Hematopoietic multipotent progenitor cell treated with erythropoietin and hydrocortisone succinate and interleukin-3 and kit ligand, for 15 days (in vitro differentiated cells): ENCODE results near the gene TMEM72.

Experiments
- DNase-seq: peaks from one replicate; pipeline ENCODE4 v3.0.0-alpha.2; 2015; ENCODE audit warnings: low spot score

Gene TMEM72

GRCh38 chr10:44968091-44968490 lies 57.0 kb downstream of the TMEM72 start:
- no peak for DNase-seq

- DNase-seq: no peak
Measured at GRCh38 chr10:44968500-44969400, 57.6 kb downstream of the TMEM72 start.

- no peak for DNase-seq
Measured at GRCh38 chr10:44969854-44970253, 58.7 kb downstream of the TMEM72 start.

- no peak for DNase-seq
Measured at GRCh38 chr10:44970812-44971395, 59.8 kb downstream of the TMEM72 start.

GRCh38 chr10:44971434-44971833 lies 60.3 kb downstream of the TMEM72 start:
- DNase-seq: no peak

- DNase-seq: no peak
Measured at GRCh38 chr10:44971935-44972757, 61.0 kb downstream of the TMEM72 start.

GRCh38 chr10:44972874-44973306 lies 61.8 kb downstream of the TMEM72 start:
- no peak for DNase-seq

GRCh38 chr10:44973323-44974081 lies 62.4 kb downstream of the TMEM72 start:
- no peak for DNase-seq

- no peak for DNase-seq
Measured at GRCh38 chr10:44974082-44974627, 63.0 kb downstream of the TMEM72 start.

GRCh38 chr10:44974628-44975430 lies 63.7 kb downstream of the TMEM72 start:
- peak; percentile 35 for DNase-seq

- DNase-seq: no peak
Measured at GRCh38 chr10:44975431-44976331, 64.5 kb downstream of the TMEM72 start.

- DNase-seq: no peak
Measured at GRCh38 chr10:44976352-44977198, 65.4 kb downstream of the TMEM72 start.

- DNase-seq: no peak
Measured at GRCh38 chr10:44977287-44978212, 66.4 kb downstream of the TMEM72 start.

- DNase-seq: no peak
Measured at GRCh38 chr10:44978213-44978569, 67.1 kb downstream of the TMEM72 start.

- DNase-seq: no peak
Measured at GRCh38 chr10:44978570-44979280, 67.6 kb downstream of the TMEM72 start, which contains the start of gene DEPP1. Gene DEPP1, minus strand, starts transcription at chr10:44978809. Its CDS starts 779 bp downstream, at chr10:44978030.

- DNase-seq: no peak
Measured at GRCh38 chr10:44979281-44980191, 68.4 kb downstream of the TMEM72 start.
